Subcutaneous abdominal adipose tissue (tissue), 5 donors: ENCODE measurements around the gene IL20RB.
"Not testable (repeated sequence)": the region's sequence is repeated elsewhere in the genome, so short reads cannot be mapped to it uniquely, and the experiment has no call there.

Experiments
- H3K27ac ChIP-seq: one replicate; pipeline ENCODE4 v1.7.0; 2013; ENCODE audit warnings: low read depth, mild to moderate bottlenecking, inconsistent platforms, low read length, moderate library complexity
- H3K27me3 ChIP-seq, 5 donors: one replicate each; pipeline ENCODE4 v1.7.0; 2013; ENCODE audit warnings: low read length in 5 of 5, inconsistent platforms in 1 of 5; ENCODE audit not compliant: control insufficient read depth in 5 of 5, insufficient read depth in 4 of 5
- H3K36me3 ChIP-seq, 5 donors: one replicate each; pipeline ENCODE4 v1.7.0; 2013; ENCODE audit warnings: low read length in 5 of 5; ENCODE audit not compliant: control insufficient read depth in 5 of 5, insufficient read depth in 5 of 5
- H3K4me1 ChIP-seq, 5 donors: one replicate each; pipeline ENCODE4 v1.7.0; 2013; ENCODE audit warnings: low read length in 5 of 5, mild to moderate bottlenecking in 3 of 5, moderate library complexity in 1 of 5; ENCODE audit not compliant: control insufficient read depth in 5 of 5, insufficient read depth in 5 of 5
- H3K4me3 ChIP-seq, 5 donors: one replicate each; pipeline ENCODE4 v1.7.0; 2013; ENCODE audit warnings: low read length in 5 of 5, low read depth in 1 of 5
- H3K9ac ChIP-seq, 5 donors: one replicate each; pipeline ENCODE4 v1.7.0; 2013; ENCODE audit warnings: low read length in 5 of 5, mild to moderate bottlenecking in 4 of 5, moderate library complexity in 3 of 5
- H3K9me3 ChIP-seq, 5 donors: one replicate each; pipeline ENCODE4 v1.7.0; 2013; ENCODE audit warnings: low read length in 5 of 5; ENCODE audit not compliant: control insufficient read depth in 5 of 5
- donor health status: healthy.
- donor health status: healthy.
- donor health status: healthy.
- donor health status: healthy.
- donor health status: healthy.

The IL20RB gene

DNA sequence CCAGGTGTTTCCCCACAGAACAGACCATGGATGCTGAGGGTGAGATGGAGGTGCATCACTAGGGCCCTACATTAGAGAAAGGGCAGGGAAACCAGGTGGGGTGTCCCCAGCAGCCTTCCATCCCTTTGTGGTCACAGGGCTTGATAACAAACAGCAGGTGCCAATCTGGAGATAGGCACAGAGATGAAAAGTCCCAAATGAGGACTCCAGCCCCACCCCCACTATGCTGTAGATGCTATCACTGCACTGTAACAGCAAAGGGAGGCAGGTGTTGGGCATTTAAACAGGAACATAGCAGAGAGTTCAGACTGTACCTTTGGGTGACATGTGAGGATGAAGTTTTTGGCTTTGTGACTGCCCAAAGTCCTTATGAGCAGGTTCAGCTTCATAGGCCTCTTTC, 21.4 kb downstream of the IL20RB start:
- Histone ChIP-seq H3K9ac (no peak overlapping the region), H3K9me3 (peaks cover 0 to 8% (median 4%) of the 10 kb centered on the region in 5 donors), H3K4me1 (no peaks in the 10 kb centered on the region), H3K4me3 (no peak overlapping the region), H3K27me3 (no peaks in the 10 kb centered on the region), H3K36me3 (peaks cover 0 to 4% (median 0%) of the 10 kb centered on the region in 5 donors), H3K27ac (no peak overlapping the region)

DNA sequence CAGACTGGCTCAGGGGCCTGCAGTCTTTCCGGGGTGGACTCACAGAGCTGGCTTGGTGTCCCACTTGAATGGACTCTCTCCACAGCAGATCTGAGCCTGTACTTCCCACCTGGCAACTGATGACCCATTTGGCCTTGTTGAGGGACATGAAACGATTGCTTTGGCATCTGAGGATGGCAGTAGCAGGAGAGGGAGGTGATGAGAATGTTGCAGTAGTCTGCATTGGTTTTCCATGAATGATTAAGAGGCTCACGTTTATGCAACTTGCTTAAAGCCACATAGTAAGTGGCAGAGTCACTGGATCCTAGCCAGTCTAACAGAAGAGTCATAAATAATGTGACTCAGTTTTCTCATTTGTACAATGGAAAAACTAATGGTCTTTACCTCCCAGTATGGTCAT, 21.9 kb downstream of the IL20RB start:
- Histone ChIP-seq H3K9ac (no peak overlapping the region), H3K27me3 (no peaks in the 10 kb centered on the region), H3K27ac (no peak overlapping the region), H3K36me3 (peaks cover 0 to 4% (median 0%) of the 10 kb centered on the region in 5 donors), H3K4me3 (no peak overlapping the region), H3K4me1 (no peaks in the 10 kb centered on the region), H3K9me3 (peaks cover 0 to 7% (median 0%) of the 10 kb centered on the region in 5 donors)

DNA sequence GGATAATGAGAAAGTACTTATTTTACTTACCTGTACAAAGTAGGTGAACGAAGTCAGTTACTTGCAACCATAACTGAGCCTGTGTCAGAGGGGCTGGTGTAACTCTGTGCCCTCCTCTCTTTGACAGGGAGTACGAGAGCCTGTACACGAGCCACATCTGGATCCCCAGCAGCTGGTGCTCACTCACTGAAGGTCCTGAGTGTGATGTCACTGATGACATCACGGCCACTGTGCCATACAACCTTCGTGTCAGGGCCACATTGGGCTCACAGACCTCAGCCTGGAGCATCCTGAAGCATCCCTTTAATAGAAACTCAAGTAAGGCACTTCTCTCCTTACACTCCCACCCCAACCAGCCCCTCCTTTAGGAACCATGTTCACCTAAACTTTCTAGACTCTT, 24.2 kb downstream of the IL20RB start:
- no peaks in the 10 kb centered on the region for H3K4me1 ChIP-seq
- H3K36me3 ChIP-seq: peaks cover 0 to 4% (median 0%) of the 10 kb centered on the region in 5 donors
- H3K27ac ChIP-seq: no peak overlapping the region
- H3K9me3 ChIP-seq: no peaks in the 10 kb centered on the region
- no peaks in the 10 kb centered on the region for H3K27me3 ChIP-seq
- H3K4me3 ChIP-seq: no peak overlapping the region
- H3K9ac ChIP-seq: no peak overlapping the region

DNA sequence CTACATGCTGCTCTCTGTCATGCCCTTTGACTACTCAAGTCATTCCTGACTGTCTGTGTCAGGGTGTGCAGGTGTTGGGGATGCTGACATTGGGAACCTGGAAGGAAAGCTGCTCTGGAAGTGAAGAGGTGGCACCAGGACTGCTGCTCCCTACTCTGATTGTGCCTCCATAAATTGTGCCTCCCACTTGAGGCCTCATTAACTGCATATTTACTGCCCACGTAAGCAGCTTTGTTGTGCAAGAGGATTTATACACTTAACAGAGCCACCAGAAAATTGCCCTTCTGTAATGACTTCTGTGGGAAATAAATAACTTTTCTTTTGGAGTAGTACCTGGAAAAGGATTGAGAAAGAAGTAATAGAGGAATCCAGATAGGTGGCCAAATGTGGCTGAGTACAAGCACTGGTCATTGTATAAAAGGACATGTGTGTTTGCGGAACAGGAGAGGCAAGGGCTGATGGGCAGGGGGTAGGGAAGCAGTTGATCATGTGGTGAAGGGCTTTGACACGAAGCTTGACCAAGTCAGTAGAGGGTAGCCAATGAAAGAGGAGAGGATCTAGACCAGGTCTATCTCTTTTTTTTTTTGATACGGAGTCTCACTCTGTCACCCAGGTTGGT, 24.8 kb downstream of the IL20RB start:
- no peaks in the 10 kb centered on the region for H3K27me3 ChIP-seq

DNA sequence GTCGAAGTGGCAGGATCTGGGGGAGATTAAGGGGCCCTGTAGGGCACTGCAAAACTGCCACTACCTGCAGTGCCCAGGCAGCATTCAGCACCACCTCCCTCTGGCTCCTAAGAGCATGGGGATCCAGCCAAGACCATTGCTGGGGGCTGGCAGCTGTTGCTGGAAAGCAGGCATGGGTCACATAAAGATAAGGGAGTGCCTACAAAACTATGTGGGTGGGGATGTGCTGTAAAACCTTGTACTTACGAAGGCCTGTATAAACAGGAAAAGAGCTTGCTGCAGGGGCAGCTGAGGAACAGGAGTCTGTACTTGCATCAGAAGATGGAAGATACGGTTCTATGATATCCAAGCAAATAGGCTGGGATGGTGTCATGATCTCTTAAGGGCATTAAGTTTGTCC, 27.1 kb downstream of the IL20RB start:
- Histone ChIP-seq H3K27me3 (no peaks in the 10 kb centered on the region), H3K36me3 (peaks cover 0 to 4% (median 0%) of the 10 kb centered on the region in 5 donors), H3K4me1 (no peaks in the 10 kb centered on the region), H3K9me3 (no peaks in the 10 kb centered on the region), H3K4me3 (no peak overlapping the region), H3K9ac (no peak overlapping the region), H3K27ac (no peak overlapping the region)

More for the DNA sequence above, 24.8 kb downstream of the IL20RB start:
- no peak overlapping the region for H3K27ac ChIP-seq
- H3K9ac ChIP-seq: no peak overlapping the region
- no peak overlapping the region for H3K4me3 ChIP-seq
- no peaks in the 10 kb centered on the region for H3K4me1 ChIP-seq
- peaks cover 0 to 4% (median 0%) of the 10 kb centered on the region in 5 donors for H3K36me3 ChIP-seq
- H3K9me3 ChIP-seq: no peaks in the 10 kb centered on the region

DNA sequence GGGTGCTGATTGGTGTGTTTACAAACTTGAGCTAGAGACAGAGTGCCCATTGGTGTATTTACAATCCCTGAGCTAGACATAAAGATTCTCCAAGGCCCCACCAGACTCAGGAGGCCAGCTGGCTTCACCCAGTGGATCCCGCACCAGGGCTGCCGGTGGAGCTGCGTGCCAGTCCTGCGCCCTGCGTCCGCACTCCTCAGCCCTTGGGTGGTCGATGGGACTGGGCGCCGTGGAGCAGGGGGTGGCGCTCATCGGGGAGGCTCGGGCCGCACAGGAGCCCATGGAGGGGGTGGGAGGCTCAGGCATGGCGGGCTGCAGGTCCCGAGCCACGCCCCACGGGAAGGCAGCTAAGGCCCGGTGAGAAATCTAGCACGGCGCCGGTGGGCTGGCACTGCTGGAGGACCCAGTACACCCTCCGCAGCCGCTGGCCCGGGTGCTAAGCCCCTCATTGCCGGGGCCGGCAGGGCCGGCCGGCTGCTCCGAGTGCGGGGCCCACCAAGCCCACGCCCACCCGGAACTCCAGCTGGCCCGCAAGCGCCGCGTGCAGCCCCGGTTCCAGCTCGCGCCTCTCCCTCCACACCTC, 29.7 kb downstream of the IL20RB start:
- H3K9me3 ChIP-seq, H3K4me3 ChIP-seq, H3K9ac ChIP-seq, H3K36me3 ChIP-seq, H3K4me1 ChIP-seq, H3K27ac ChIP-seq, H3K27me3 ChIP-seq: not testable (repeated sequence)

DNA sequence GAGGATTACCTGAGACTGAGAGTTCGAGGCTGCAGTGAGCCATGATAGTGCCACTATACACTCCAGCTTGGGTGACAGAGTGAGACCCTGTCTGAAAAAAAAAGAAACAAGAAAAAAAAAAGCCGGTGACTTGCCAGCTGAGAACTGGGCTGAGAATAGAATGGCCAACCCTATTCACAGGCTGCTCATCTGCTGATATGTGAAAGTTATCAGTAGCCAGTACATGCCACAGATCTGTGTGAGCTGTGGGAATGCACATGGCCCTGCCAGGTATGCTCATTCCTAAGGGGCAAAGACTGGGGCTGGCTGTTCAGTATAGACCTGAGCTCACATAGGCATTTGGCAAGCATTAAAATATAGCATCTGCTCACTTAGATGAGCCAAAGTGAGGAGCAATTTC, 30.9 kb downstream of the IL20RB start:
- Histone ChIP-seq H3K27ac (no peak overlapping the region), H3K27me3 (no peaks in the 10 kb centered on the region), H3K36me3 (no peaks in the 10 kb centered on the region)

DNA sequence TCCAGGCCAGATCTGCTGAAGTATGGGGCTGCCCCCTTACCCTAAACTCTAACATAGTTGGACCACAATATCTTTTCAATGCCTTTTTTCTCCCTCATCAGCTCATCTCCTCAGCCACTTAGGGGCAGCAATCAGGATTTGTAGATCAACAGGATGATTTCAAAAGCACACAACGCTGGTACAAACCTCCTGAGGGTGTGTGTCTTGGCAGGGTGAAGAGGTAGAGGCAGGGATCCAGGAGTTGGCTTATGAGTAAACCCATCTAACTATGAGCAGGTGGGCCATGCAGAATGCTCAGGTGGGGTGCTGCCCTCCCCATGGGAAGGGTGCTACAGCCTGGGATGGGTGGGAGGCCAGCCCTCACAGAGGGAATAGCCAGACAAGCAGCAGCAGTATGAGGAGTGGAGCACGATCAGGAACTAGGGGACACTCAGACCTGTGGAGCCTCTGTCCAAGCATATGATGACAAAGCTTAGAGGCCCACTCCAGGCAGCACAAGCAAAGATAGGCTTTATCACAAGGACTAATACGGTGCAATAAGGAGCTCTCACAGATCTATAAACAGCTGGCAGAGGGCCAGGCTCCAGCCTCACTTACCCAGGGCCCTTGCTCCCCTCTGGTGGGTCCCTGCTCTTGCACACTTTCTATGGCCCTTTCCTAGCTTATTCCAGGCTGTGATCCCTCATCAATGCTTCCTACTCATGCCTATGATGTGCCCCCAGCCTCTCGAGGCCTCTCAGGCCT, 32.2 kb downstream of the IL20RB start:
- no peak overlapping the region for H3K9ac ChIP-seq
- no peak overlapping the region for H3K27ac ChIP-seq
- H3K36me3 ChIP-seq: no peaks in the 10 kb centered on the region
- no peaks in the 10 kb centered on the region for H3K27me3 ChIP-seq
- H3K9me3 ChIP-seq: no peaks in the 10 kb centered on the region
- H3K4me3 ChIP-seq: no peak overlapping the region
- peaks cover 0 to 7% (median 7%) of the 10 kb centered on the region in 5 donors for H3K4me1 ChIP-seq

More for the DNA sequence above, 30.9 kb downstream of the IL20RB start:
- Histone ChIP-seq H3K9ac (no peak overlapping the region), H3K4me1 (no peaks in the 10 kb centered on the region), H3K9me3 (no peaks in the 10 kb centered on the region), H3K4me3 (no peak overlapping the region)

DNA sequence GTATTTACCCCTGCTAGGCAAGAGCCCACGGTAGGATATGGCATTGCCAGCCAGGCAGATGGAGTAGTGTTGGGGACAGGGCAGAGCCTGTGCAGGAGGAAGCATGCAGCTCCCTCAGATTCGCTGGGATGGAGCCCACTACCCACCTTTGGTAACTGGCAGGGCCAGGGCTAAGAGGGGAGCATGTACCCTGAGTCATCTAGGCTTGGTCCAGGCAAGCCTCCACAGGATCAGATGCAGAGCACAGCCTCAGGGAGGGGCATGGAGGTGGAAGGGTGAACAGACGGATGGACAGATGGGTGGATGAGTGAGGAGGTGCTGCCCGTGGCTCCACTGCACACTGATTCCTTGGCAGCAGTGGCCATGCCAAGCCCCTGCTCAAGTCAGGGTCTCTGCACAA, 33.0 kb downstream of the IL20RB start:
- Histone ChIP-seq H3K9ac (no peak overlapping the region), H3K27me3 (no peaks in the 10 kb centered on the region), H3K36me3 (no peaks in the 10 kb centered on the region), H3K4me1 (peaks cover 5 to 16% (median 15%) of the 10 kb centered on the region in 5 donors), H3K4me3 (no peak overlapping the region), H3K27ac (no peak overlapping the region), H3K9me3 (no peaks in the 10 kb centered on the region)

DNA sequence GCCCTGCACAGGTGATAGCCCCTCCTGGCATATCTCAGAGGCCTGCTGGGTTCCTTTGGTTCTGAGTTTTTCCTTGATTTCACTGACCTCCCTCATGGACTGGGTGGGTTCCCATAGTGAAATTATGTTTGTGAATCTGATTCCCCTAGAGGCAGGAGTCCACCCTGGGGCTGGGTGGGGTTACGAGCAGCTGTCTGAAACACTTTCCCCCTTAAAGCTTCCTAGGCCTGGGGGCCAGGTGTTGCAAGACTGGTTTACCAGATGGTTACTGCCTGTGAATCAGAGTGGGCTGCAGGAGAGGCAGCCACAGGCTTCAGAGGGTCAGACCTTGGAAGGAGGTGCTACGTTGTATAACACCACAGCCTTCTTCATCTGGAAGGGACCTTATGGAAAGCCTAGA, 34.3 kb downstream of the IL20RB start:
- no peak overlapping the region for H3K9ac ChIP-seq
- H3K4me1 ChIP-seq: peaks cover 7 to 19% (median 15%) of the 10 kb centered on the region in 5 donors
- no peaks in the 10 kb centered on the region for H3K36me3 ChIP-seq
- no peaks in the 10 kb centered on the region for H3K27me3 ChIP-seq
- H3K4me3 ChIP-seq: no peak overlapping the region
- H3K9me3 ChIP-seq: no peaks in the 10 kb centered on the region
- H3K27ac ChIP-seq: no peak overlapping the region
